HEK293 (cell line): Measurements from ENCODE around the gene MBOAT7.

Source experiments
- CTCF ChIP-seq: fragments of 450-650 bp; formaldehyde crosslinking; IDR thresholded peaks from 2 replicates; pipeline ENCODE4 v1.5.1; 2016; ENCODE audit warnings: missing biosample characterization, missing genetic modification characterization
- HOXD13 ChIP-seq: sonication (generic); formaldehyde crosslinking; IDR thresholded peaks from 2 replicates; pipeline ENCODE4 v1.8.0; 2022; ENCODE audit warnings: missing genetic modification reagents, borderline replicate concordance

DNA sequence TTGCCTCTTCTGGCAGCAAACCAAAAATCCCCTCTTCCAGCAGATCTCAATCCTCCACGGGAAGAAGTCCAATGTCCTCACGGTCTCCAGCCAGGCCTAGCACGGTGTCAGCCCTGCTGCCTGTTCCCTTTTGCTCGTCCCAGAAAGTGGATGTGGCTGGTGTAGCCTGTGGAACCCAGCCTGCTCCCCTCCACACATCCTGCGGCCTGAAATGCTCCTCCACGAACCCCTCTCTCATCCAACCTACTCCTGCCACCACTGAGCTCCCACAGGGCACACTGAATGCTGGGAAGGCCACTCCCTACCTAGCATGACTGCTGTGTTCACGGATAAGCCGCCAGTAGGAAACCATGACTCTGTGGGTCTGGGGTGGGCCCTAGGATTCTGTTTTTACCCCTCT, 3.0 kb downstream of the MBOAT7 start:
- TF ChIP-seq CTCF (tag by site-specific recombination), result no peak
- no peak for TF ChIP-seq HOXD13
